ENCODE measurements around the gene AGMAT. TPM values are rescaled to one million over a fixed set of nuclear protein-coding genes. Genes with fewer than 3 reads are reported as not detected.

AGMAT gene
- total RNA-seq, 2 experiments from 2014 or later = 18.1 to 24.0 TPM

DNA sequence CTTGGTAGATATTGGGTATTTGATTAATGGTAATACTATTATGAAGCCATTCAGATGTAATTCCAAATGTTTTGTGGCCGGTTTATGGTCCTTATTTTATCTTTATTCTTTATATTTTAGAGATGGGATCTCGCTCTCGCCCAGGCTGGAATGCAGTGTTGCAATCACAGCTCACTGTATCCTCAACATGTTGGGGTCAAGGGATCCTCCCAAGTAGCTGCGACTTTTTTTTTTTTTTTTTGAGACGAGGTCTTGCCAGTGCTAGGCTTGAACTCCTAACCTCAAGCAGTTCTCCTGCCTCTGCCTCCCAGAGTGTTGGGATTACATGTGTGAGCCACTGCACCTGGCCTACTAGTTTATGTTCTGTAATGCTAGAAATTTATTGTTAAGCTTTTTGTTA lies 37.1 kb upstream of the AGMAT start:
- Mint-ChIP-seq H3K27ac (no peak overlapping the region), H3K9me3 (ENCODE audit: low read depth) (no peaks in the 10 kb centered on the region), H3K36me3 (ENCODE audit: low read depth) (peaks cover 30% of the 10 kb centered on the region), H3K4me3 (no peak overlapping the region), H3K4me1 (peaks cover 72% of the 10 kb centered on the region), H3K27me3 (no peaks in the 10 kb centered on the region)
- DNase-seq (no peak), ATAC-seq (no peak)
- ChIA-PET POLR2A (no interaction called here), CTCF (no interaction called here)
- intact Hi-C loops (cut with DNase I, micrococcal nuclease) = no loop called here

DNA sequence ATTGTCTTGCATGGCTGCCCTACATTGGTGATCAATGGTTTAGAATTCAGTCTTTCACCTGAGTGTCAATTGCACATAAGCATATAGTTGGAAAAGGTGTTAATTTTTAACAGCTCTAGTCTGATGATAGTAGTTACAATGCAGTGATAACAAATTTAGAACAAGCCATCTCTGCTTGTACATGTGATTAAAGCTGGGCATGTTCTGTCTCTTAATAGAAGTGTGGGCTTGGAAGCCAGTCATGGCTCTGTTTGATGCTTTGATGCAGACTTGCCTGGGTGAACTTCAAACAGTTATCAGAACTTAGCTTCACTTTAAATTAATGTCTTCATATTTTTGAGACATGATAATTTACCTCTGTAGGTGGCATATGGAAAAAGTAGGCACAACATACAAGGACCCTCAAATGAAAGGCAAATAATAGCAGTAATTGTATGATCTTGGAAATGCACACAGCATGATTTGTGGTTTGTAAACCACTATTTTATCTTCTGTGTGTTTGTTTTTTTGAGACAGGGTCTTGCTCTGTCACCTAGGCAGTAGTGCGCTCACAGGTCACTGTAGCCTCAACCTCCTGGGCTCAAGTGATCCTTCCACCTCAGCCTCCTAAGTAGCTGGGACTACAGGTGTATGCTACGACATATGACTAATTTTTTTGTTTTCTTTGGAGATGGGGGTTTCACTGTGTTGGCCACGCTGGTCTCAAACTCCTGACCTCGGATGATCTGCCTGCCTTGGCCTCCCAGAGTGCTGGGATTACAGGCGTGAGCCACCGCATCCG lies 36.2 kb upstream of the AGMAT start:
- no peaks in the 10 kb centered on the region for H3K27me3 Mint-ChIP-seq
- no peak overlapping the region for H3K4me3 Mint-ChIP-seq
- ChIA-PET POLR2A (interaction anchor here (0.6 kb wide), 1 partner anchor 92 kb away, joined by 3 read pairs; no protein-coding TSS in a partner anchor), CTCF (interaction anchor here (0.7 kb wide), 1 partner anchor 9 kb away, joined by 3 read pairs; no protein-coding TSS in a partner anchor)
- ATAC-seq = no peak
- peaks cover 23% of the 10 kb centered on the region for H3K36me3 Mint-ChIP-seq (ENCODE audit: low read depth)
- DNase-seq = no peak
- peaks cover 72% of the 10 kb centered on the region for H3K4me1 Mint-ChIP-seq
- H3K9me3 Mint-ChIP-seq (ENCODE audit: low read depth) = no peaks in the 10 kb centered on the region
- intact Hi-C loops (cut with DNase I, micrococcal nuclease) = no loop called here
- H3K27ac Mint-ChIP-seq = no peak overlapping the region

DNA sequence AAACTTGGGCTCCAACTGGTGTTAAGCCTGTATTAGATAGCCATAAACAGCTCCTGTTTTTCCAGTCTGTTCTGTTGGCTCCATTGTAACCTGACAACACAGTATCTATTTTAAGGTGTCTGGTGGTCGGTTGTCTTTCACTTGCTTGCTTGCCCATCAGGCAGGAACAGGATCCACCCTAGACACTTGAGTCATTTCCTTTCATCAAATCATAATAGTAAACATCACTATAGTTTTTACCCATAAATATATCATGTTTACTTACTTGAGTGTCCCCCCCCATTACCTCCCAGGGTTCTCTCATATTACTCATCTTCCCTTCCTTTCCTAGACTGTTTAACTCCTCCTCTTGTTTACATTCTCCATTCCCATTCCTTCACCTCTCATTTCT lies 35.3 kb upstream of the AGMAT start:
- H3K4me1 Mint-ChIP-seq = peaks cover 66% of the 10 kb centered on the region

DNA sequence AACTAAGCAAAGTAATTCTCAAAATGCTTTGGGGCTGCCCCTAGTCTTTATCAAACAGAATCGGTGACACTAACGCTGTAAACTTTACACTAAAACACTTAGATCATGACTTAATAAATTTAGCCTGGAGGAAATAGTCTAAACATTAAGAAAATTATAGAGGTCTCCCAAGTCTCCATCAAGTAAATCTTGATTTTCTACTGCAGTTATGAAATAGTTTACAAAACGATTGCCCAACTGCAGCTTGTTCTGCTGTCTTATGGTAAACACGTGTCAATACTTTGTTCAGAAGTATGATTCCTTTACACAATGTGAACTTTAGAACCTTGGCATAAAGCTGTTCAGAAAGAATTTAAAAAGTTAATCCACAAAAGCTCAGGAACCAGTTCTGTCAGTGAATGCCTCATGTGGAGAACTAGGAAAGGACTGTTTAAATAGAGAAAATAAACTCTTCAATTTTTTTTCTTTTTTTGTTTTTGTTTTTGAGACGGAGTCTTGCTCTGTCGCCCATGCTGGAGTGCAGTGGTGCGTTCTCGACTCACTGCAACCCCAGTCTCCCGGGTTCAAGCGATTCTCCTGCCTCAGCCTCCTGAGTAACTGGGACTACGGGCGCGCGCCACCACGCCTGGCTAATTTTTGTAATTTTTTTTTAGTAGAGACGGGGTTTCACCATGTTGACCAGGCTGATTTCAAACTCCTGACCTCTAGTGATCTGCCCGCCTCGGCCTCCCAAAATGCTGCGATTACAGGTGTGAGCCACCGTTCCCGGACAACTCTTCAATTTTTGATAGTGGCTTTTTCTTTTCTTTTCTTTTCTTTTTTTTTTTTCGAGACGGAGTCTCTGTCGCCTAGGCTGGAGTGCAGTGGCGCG lies 34.0 kb upstream of the AGMAT start:
- no peak for ATAC-seq

More for the DNA sequence above, 35.3 kb upstream of the AGMAT start:
- Mint-ChIP-seq H3K9me3 (ENCODE audit: low read depth) (no peaks in the 10 kb centered on the region), H3K36me3 (ENCODE audit: low read depth) (peaks cover 21% of the 10 kb centered on the region), H3K4me3 (no peak overlapping the region), H3K27me3 (no peaks in the 10 kb centered on the region), H3K27ac (peak overlapping the region; percentile 37)
- intact Hi-C loops (cut with DNase I, micrococcal nuclease) = no loop called here
- DNase-seq (no peak), ATAC-seq (no peak)
- ChIA-PET CTCF (no interaction called here), POLR2A (no interaction called here)

DNA sequence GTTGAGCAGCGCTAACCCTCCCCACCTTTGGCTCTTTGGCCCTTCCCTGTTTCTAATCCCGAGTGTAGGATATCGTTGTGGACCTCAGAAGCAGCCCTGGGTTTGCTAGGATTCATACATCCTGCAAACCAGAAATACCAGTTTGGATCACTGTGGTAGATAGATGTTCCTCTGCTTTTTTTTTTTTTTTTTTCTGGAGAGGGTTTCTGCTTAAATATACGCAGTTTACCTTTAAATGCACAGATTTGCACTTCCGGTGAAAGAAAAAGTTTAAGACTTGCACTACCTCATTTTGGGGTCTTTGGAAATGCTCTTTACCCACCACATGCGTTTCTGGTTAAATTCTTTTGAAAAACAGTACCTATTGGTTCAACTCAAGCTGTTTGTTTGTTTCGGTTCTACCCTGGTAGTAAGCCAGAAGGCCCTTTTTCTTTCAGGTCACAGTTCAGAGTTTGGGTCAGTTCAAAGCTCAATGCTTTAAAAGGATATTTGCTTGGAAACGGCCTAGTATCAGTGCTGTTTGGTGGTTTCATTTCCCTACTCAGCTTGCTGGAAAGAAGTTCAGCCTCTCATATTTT lies 33.3 kb upstream of the AGMAT start:
- Mint-ChIP-seq H3K36me3 (ENCODE audit: low read depth) (peaks cover 18% of the 10 kb centered on the region), H3K27ac (peak overlapping the region; percentile 95), H3K27me3 (no peaks in the 10 kb centered on the region), H3K4me3 (peak overlapping the region; percentile 94), H3K9me3 (ENCODE audit: low read depth) (no peaks in the 10 kb centered on the region), H3K4me1 (peaks cover 53% of the 10 kb centered on the region)
- ChIA-PET POLR2A (interaction anchor here (0.5 to 1.4 kb wide), 7 partner anchors 15 to 995 kb away, joined by 3 to 4 read pairs (median 3); partner anchors contain the start of genes DNAJC16 and NBPF1), CTCF (interaction anchor here (0.6 to 2.1 kb wide), 8 partner anchors 9 to 227 kb away, joined by 3 to 7 read pairs (median 4); partner anchors contain the start of gene AGMAT)
- DNase-seq (no peak), ATAC-seq (peak; percentile 12)
- intact Hi-C loops (cut with DNase I, micrococcal nuclease) = loop anchor here (5.0 kb wide), 6 partner anchors 36 to 1916 kb away; partner anchors contain the start of genes FHAD1 (in 1 of the 2), PRDM2 (in 1 of the 2), RCC2 (in 1 of the 2) and SPEN (in 1 of the 2)

More for the DNA sequence above, 34.0 kb upstream of the AGMAT start:
- ChIA-PET POLR2A (interaction anchor here (0.5 to 1.4 kb wide), 5 partner anchors 40 to 994 kb away, joined by 3 to 4 read pairs (median 3); partner anchors contain the start of genes DNAJC16 and NBPF1), CTCF (interaction anchor here (0.6 to 2.1 kb wide), 8 partner anchors 9 to 228 kb away, joined by 3 to 7 read pairs (median 4); partner anchors contain the start of gene AGMAT)
- peaks cover 55% of the 10 kb centered on the region for H3K4me1 Mint-ChIP-seq
- intact Hi-C loops (cut with DNase I, micrococcal nuclease) = loop anchor here (5.0 kb wide), 6 partner anchors 37 to 1917 kb away; partner anchors contain the start of genes FHAD1 (in 1 of the 2), PRDM2 (in 1 of the 2), RCC2 (in 1 of the 2) and SPEN (in 1 of the 2)
- no peaks in the 10 kb centered on the region for H3K9me3 Mint-ChIP-seq (ENCODE audit: low read depth)
- H3K27me3 Mint-ChIP-seq = no peaks in the 10 kb centered on the region
- no peak for DNase-seq
- H3K4me3 Mint-ChIP-seq = peak overlapping the region; percentile 94
- peak overlapping the region; percentile 95 for H3K27ac Mint-ChIP-seq
- H3K36me3 Mint-ChIP-seq (ENCODE audit: low read depth) = peaks cover 18% of the 10 kb centered on the region

DNA sequence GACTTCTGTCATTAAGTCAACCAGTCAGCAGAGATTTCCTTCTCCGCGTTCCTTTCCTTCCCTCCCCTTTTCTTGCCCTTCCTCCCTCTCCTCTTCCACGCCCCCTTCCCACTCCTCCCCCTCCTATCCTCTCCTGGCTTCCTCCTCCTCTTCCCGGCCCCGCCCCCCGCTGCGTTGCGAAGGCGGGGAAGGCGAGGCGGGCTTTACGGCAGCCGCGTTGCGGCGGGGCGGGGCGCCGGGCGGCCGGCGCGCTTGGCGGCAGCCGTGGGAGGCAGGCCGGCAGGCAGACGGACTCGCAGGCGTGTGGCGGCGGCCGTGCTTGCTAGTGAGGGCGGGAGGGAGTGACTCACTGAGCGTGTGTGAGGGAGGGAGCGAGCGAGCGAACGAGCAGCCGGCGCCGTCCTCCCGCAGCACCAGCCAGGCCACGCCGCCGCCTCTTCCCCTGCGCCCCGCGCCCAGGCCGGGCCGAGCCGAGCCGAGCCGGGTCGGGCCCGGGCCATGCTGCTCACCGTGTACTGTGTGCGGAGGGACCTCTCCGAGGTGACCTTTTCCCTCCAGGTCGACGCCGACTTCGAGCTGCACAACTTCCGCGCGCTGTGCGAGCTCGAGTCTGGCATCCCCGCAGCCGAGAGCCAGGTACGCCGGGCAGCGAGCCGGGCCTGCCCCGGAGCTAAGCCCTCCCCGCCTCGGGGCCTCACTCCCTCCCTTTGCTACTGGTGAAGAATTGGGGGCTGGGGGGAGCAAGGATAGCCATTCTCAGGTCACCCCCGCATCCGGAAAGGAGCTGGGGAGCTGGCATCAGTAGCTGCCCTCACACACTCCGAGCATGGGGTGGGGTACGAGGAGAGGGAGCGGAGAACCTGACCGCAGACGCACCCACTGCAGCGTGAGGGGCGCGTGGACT lies 32.6 kb upstream of the AGMAT start, which contains the start of gene DDI2:
DDI2 (plus strand) TSS at position 286 of the 904 bp plus-strand sequence; CDS start at position 499, 213 bp downstream.
- peak; percentile 98 for DNase-seq
- ChIA-PET CTCF (interaction anchor here (0.6 to 2.1 kb wide), 6 partner anchors 10 to 38 kb away, joined by 3 to 7 read pairs (median 4); partner anchors contain the start of gene AGMAT), POLR2A (interaction anchor here (0.7 to 1.4 kb wide), 6 partner anchors 14 to 216 kb away, joined by 3 to 4 read pairs (median 3); partner anchors contain the start of gene DNAJC16)
- H3K27me3 Mint-ChIP-seq = no peaks in the 10 kb centered on the region
- intact Hi-C loops (cut with DNase I, micrococcal nuclease) = loop anchor here (1.0 to 5.0 kb wide), 22 partner anchors 14 to 1915 kb away; partner anchors contain the start of genes DNAJC16 (in 2 of the 2), PLEKHM2 (in 2 of the 2), SPEN (in 2 of the 2) and CPLANE2 (in 1 of the 2)
- peaks cover 46% of the 10 kb centered on the region for H3K4me1 Mint-ChIP-seq
- peak within 1 kb of the TSS; percentile 95 for H3K27ac Mint-ChIP-seq
- peaks cover 17% of the 10 kb centered on the region for H3K36me3 Mint-ChIP-seq (ENCODE audit: low read depth)
- H3K4me3 Mint-ChIP-seq = peak within 1 kb of the TSS; percentile 94
- H3K9me3 Mint-ChIP-seq (ENCODE audit: low read depth) = no peaks in the 10 kb centered on the region
- ATAC-seq = peak; percentile 89

DNA sequence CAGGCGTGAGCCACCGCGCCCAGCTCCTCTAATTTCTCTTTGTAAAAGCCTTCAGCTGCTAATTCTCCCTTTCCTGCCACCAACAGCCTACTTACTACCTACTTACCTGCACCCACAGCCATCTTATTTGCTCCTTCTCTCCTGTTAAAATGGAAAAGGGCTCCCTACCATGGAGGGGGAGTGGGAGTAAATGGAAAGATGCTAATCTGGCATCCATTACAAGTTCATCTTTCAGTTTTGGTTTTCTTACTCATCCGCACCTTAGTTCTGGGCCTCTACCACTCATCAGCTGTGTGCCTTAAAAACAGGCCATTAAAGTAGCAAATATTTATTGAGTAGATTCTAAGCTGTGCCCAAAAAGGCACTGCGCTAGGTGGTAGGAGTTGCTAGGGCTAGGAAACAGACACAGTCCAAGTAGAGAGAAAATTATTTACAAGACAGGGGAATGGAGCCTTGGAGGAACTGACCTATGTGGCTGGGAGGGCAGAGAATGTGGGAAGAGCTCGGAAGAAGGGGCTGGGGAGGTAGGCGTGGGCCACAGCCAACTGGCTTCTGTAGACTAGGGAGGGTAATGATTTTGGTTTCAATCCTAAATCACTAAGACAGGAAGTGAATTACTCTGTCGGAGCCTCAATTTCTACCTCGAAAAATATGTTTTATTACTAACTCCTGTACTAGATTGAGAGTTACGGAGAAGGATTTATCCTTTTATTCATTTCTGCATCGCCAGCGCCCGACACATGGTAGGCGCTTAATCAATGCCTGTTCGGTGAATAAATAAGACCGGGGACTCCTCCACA lies 31.7 kb upstream of the AGMAT start:
- ChIA-PET CTCF (interaction anchor here (0.6 to 0.7 kb wide), 2 partner anchors 21 to 39 kb away, joined by 4 to 5 read pairs; no protein-coding TSS in a partner anchor), POLR2A (no interaction called here)
- Mint-ChIP-seq H3K36me3 (ENCODE audit: low read depth) (peaks cover 15% of the 10 kb centered on the region), H3K27ac (peak overlapping the region; percentile 90), H3K4me3 (peak overlapping the region; percentile 94), H3K9me3 (ENCODE audit: low read depth) (no peaks in the 10 kb centered on the region), H3K27me3 (no peaks in the 10 kb centered on the region), H3K4me1 (peaks cover 40% of the 10 kb centered on the region)
- ATAC-seq = peak; percentile 30
- peak; percentile 10 for DNase-seq
- intact Hi-C loops (cut with DNase I, micrococcal nuclease) = loop anchor here (1.0 to 5.0 kb wide), 22 partner anchors 13 to 1914 kb away; partner anchors contain the start of genes DNAJC16 (in 2 of the 2), PLEKHM2 (in 2 of the 2), SPEN (in 2 of the 2) and CPLANE2 (in 1 of the 2)

DNA sequence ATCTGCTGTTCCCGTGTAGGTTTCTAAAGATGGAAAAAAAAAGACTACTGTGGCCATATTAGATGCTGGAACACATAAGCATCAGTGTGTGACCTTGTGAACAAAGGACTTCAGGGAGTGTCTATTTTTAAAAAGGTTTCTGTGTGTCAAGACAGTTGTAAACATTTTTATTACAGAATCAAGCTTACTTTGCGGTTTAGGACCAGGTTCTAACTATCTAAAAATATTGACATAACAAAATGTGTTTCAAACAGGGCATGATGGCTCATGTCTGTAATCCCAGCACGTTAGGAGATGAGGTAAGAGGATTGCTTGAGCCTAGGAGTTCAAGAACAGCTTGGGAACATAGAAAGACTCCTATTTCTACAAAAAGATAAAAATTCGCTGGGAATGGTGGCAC lies 25.3 kb upstream of the AGMAT start:
- POLR2A ChIA-PET = no interaction called here
- DNase-seq = no peak
- Mint-ChIP-seq H3K36me3 (ENCODE audit: low read depth) (no peaks in the 10 kb centered on the region), H3K4me1 (no peaks in the 10 kb centered on the region), H3K27ac (no peak overlapping the region), H3K4me3 (no peak overlapping the region), H3K27me3 (no peaks in the 10 kb centered on the region), H3K9me3 (ENCODE audit: low read depth) (no peaks in the 10 kb centered on the region)
- intact Hi-C loops (cut with DNase I, micrococcal nuclease) = loop anchor here in 1 of 2 experiments (2.0 kb wide), 1 partner anchor 13 kb away; no protein-coding TSS in a partner anchor
- ATAC-seq = no peak
- CTCF ChIA-PET = interaction anchor here (0.6 kb wide), 1 partner anchor 521 kb away, joined by 3 read pairs; no protein-coding TSS in a partner anchor

- Mint-ChIP-seq H3K4me1 (no peaks in the 10 kb centered on the region), H3K9me3 (ENCODE audit: low read depth) (no peaks in the 10 kb centered on the region), H3K27me3 (no peaks in the 10 kb centered on the region), H3K27ac (no peak overlapping the region), H3K36me3 (ENCODE audit: low read depth) (no peaks in the 10 kb centered on the region), H3K4me3 (no peak overlapping the region)
- DNase-seq (no peak), ATAC-seq (no peak)
- POLR2A ChIA-PET = no interaction called here
- intact Hi-C loops (cut with DNase I, micrococcal nuclease) = loop anchor here in 1 of 2 experiments (2.0 kb wide), 1 partner anchor 13 kb away; no protein-coding TSS in a partner anchor
- CTCF ChIA-PET = no interaction called here
Measured at GRCh38 chr1:15609631-15610030, 24.8 kb upstream of the AGMAT start.
